Epidermal melanocyte (primary cell): ENCODE data around the gene STK25.
"Not testable (repeated sequence)": the region's sequence is repeated elsewhere in the genome, so short reads cannot be mapped to it uniquely, and the experiment has no call there.

Source experiments
- DNase-seq: peaks from one replicate; pipeline ENCODE4 v3.0.0; 2011; ENCODE audit warnings: low spot score; ENCODE audit not compliant: insufficient read length

STK25 gene

DNA sequence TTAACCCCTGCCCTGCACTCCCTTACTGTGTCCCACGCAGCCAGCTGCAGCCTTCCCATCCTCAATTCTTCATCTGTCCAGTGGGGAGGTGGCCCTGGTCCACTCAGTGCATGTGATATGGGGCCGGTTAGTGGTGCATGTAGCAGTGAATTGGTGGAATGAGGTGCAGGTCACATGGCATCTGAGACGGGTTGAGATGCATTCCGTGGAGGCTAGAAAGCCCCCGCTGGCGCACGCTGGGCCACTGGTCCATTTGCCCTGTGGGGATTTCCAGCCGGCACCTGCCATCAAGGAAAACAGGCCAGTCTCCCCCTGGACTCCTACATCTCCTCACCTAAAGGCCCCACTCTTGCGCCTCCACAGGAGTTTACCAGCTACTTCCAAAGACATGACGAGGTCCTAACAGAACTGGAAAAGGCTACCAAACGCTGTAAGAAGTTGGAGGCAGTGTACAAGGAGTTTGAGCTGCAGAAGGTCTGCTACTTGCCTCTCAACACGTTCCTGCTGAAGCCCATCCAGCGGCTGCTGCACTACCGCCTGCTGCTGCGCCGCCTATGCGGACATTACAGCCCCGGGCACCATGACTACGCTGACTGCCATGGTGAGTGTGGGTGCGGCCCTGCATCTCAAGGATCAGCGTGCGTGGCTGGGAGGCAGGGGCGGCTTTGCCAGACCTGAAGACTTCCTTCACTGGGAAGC is 40.5 kb downstream of the STK25 start:
- no peak for DNase-seq

DNA sequence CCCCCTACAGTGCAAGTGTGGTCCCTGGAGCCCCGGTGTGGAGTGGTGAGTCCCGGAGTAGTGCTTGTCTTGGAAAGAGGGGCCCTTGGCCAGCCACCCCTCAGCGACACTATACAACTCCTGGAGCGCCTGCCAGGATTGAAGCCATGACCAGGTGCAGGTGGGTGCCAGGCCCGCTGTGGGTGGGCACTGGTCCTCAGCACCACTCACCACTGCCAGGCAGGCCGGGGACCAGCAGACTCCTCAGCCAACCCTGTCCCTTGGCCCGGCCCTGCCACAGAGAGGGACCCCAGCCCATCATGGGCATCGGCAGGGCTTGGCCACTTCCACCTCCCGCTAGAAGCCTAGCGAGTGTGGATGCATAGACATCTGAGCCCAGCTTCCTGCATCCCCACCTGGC is 42.2 kb downstream of the STK25 start:
- no peak for DNase-seq

DNA sequence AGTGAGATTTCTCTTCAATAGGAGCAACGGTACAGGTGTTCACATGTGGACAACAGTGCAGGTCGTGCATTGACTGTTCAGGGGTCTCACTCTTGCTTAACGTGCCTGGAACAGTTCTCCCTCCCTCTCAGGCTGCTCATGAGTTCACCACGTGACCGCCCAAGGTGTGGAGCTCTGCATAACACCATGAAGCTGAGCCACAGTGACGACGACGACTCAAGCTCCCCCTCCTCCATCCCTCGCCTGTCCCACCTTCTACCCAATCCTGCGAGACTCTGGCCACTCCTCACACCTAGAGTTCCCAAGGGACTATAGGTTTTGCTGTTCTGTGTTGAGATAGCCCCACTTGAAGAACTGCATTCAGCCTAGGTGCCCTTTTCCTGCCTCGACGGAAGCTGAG is 42.8 kb downstream of the STK25 start:
- no peak for DNase-seq

DNA sequence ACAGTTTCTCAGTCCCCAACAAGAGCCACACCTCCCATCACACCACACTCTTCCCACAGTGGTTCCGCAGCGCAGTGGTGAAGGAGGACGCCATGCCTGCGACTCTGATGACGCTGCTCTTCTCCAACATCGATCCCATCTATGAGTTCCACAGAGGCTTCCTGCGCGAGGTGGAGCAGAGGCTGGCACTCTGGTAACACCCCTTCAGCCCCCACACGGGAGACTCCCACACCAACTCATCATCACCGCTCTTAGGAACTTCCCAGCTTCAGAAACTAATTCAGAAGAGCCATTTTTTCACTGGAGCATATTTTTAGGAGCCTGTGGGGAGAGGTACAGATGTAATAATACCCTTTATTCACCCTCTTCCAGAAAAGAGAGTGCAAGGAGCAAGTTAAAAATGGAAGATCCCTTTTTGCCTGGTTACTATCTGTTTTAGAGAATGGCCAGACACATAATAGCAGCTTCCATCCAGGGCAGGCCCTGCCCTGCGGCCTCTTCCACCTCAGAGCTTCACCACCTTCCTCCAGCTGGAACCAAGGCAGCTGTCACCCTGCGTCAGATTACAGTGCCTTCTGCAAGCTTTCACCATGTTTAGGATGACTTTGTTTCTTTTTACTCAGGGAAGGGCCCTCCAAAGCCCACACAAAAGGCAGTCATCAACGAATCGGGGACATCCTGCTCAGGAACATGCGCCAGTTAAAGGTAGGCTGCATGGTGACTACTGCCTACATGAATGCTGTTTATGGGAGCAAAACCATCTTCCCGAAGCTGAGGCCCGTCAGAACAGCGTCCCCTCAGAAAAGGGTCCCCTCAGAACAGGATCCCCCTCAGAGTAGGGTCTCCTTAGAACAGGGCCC is 44.9 kb downstream of the STK25 start:
- no peak for DNase-seq

DNA sequence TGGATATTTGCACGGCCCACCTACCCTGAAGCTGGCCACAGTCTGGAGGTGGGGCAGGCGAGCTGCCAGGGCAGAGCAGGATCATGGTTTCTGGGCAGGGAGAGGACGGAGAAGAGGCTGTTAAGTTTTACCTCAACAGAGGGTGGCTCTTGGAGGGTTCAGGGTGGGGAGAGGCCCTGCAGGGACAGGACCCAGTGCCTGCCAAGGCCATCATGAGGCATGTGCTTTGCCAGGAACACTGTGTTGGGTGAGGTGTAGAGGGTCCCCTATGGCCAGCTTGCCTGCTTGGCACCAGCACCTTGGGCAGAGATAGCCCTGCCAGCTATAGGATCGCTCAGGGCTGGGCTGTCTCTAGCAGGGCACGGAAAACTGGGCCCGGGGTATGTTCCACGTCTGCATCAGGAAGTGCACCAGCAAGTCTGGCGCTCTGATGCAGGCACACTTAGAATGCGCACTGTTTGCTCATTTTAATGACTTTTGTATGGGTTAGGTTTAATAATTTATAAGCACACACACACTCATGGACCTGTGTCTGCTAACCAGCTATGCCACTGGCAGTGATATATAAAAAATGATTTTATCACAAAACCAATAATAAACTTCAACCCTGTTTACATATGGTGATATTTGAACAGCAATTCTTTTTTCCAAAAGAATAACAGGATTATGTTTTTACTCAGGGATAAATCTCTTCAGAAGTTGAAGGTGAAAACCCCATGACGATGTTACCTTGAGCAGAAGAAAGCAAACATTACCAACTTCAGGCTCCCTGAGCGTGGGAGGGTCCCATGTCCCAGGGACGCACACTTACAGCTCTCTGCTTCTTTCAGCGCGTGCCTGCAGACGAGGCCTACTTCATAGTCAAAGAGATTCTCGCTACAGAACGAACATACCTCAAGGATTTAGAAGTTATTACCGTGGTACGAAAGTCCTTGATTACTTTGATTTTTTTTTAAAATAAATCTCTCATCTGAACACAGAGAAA is 46.4 kb downstream of the STK25 start:
- DNase-seq: no peak

DNA sequence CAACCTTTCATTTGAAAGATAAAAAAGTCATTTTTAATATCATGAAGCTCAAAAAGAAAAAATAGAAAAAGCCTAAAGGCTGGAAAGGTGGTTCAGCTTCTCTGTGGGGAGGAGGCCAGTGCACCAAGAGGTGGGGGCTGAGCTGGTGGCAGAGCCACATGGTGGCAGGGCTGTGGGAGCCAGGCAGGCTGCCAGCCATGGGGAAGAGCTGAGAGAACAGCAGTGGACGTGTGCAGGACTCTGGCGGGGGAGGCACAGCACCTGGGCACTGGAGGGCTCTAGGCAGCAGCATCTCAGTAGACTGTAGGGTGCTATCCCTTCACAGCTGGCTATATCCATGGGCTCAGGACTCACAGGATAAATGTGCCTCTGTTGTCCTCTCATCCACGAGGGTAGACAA is 47.8 kb downstream of the STK25 start:
- no peak for DNase-seq

DNA sequence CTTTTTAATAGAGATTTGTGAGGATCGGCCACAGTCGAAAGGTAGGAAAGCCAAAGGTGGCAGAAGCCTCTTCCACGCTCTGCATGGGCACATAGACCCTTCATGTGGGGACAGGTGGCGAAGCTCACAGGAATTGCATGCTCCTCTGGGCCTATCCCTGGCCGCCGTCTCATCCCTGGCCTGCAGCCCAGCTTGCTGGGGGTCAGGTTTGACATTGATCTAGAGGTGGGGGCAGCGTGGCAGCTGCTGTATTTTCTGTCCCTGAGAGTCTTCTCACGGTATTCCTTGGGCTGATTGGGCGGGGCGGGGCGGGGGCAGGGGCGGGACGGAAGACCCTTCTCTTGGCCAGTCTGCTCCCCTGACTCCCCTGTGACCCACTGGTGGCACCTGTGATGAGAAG is 48.9 kb downstream of the STK25 start:
- no peak for DNase-seq

DNA sequence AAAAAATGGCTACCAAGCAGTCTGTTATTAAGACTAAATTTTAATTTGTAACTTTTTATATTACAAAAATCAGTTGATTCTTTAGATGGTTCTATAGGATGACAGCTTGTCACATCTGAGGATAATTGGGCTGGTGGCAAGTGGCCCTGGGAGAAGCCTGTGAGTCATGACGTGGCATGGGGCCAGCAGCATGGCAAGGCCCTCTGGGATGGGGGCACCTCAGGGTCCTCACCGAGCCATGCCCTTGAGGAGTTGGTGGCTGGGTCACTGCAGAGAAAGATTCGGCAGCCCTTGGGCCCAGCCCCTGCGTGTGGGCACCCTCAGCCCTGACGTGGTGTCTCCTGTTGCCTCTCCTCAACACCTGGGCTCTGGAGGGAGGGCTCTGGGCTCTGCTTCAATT is 49.7 kb downstream of the STK25 start:
- DNase-seq: peak; percentile 12

DNA sequence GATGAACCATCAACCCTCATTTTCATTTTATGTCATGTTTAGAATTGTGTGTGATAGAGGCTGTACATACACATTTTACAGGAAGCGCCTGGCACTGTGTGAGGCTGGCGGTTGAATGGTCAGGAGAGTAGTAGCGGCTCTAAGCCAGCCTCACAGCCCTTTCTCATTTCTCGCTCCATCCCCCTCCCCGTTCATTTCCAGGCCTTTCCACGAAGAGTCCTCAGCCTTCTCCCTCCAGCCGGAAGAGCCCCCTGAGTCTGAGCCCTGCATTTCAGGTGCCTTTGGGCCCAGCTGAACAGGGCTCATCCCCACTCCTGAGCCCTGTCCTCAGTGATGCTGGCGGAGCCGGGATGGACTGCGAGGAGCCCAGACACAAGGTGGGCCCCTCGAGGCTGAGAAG is 51.8 kb downstream of the STK25 start:
- DNase-seq: no peak

DNA sequence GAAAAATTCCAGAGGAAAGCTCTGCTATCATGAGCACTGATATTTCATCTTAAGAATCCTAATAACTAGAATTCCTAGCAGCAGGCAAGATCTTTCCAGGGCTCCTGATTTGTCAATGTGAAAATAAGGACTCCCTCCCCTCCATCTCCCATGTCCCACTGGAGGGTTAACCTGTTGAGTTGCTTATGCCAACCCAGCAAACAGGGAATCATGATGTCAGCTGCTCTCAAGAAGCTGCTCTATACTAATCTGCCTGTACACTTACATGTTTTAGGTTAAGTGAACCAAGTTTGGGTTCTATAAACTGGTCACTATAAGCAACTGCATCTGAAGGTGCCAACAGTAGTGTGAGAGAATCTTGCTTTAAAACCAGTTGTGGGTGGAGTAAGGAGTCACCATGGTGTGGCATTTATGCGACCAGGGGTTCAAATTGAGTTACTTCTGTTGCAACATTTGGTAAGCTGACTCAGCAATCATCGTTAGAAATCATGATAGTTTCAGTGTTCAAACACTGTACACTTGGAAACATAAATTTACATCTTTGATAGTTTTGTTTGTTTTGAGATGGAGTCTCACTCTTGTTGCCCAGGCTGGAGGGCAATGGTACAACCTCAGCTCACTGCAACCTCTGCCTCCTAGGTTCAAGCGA is 53.4 kb downstream of the STK25 start:
- DNase-seq: no peak

DNA sequence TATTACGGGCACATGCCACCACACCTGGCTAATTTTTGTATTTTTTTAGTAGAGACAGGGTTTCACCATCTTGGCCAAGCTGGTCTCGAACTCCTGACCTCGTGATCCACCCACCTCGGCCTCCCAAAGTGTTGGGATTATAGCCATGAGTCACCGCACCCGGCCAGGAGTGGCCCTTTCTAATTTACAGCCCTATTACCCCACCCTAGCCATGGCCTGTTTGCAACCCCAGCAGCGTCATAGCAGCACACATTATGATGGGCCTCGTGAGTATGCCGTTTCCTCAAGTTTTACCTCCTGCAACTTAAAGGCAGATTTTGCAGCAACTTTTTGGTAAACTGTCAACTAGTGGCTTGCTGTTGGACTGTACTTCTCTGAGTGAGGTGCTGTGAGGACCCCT is 54.5 kb downstream of the STK25 start:
- DNase-seq: not testable (repeated sequence)

DNA sequence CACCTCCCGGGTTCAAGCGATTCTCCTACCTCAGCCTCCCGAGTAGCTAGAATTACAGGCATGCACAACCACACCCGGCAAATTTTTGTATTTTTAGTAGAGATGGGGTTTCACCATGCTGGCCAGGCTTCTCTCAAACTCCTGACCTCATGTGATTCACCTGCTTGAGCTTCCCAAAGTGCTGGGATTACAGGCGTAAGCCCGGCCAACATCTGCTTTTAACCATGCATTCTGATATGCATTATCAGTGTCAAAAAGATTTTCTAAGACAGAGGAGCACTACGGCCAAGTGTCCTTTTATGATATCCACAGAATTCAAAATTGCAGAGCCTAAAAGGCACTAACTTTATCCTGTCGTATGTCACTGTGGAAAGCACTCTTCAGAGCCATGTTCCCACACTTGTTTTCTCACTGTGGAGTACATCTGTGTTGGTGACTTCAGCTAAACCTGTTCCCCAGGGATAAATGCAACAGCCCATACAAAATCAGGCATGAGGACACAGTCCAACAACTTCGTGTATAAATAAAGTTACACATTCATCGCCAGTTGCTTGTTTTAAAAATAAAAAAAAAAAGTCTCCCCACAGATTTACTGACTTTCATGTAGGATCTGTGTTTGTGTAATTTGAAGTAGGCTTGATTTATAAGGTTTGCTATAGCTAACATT is 56.4 kb downstream of the STK25 start:
- no peak for DNase-seq

DNA sequence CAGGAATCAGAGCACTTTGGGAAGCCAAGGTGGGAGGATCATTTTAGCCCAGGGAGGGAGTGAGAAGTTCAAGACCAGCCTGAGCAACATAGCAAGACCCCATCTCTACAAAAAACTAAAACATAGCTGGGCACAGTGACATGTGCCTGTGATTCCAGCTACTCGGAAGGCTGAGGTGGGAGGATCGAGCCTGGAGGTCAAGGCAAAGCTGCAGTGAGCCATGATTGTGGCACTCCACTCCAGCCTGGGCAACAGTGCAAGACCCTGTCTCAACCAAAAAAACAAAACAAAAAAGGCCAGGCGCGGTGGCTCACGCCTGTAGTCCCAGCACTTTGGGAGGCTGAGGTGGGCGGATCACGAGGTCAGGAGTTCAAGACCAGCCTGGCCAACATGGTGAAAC is 58.3 kb downstream of the STK25 start:
- DNase-seq: not testable (repeated sequence)

DNA sequence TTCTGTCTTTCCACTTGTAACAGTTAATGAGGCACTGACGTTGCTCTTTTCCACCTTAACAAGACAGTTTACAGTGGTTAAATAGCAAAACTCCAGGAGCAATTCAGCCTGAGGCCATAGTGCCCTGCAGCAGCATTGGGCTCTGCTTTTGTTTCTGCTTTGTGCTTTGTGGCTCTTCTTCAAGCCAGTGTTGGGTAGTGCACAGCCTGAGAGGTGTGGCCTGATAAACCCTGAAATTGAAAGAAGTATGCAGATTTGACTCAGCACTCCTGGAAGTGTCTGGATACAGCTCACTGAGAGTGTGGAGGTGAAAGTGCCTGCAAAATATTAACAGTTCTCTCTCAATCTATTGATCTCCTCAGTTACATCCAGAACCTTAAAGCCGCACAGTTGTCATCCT is 63.0 kb downstream of the STK25 start:
- DNase-seq: no peak

DNA sequence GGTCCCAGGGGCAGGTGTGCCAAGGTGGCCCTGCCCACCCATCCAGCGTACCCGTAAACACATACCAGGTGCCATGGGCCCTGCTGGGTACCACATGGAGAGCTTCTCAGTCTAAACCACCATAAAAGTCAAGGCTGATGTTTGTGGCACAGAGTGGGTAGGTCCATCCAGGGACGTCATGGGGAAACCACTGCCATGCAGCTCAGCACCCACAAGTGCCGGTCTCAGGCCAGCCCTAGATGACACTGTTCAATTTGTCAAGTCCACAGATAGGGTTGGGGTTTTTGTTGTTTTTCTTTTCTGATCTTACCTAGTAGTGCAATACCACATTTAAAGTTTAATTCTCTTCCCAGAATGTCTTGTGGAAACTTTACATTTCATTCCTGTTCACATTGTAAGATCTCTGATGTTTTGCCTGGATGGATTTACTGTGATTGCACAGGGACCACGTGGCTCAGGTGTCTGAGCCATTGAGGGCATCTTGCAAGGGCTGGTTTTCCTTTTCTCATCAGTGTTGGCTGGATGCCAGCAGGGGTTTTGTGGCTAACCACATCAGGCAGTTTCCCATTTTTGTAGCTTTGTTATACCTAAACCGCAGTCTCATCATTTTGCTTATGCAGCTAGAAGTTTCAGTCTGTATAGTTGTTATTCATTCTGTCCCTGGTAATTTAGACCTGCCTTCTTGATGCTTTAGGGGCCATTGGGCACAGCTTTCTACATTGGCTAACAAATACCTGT is 64.7 kb downstream of the STK25 start:
- DNase-seq: no peak
